KMS-11 (cell line): Measurements from ENCODE around the gene PKP3.

Experiments
- H2AFZ ChIP-seq: fragments of 200-600 bp; sonication (generic); 2 replicates; pipeline ENCODE4 v1.6.1; 2016; ENCODE audit warnings: antibody characterized with exemption, mixed run types, low read depth
- H3K27ac ChIP-seq: fragments of 200-600 bp; sonication (generic); 2 replicates; pipeline ENCODE4 v1.6.1; 2016; ENCODE audit warnings: mild to moderate bottlenecking, mixed run types
- H3K27me3 ChIP-seq: fragments of 200-600 bp; sonication (generic); 2 replicates; pipeline ENCODE4 v1.6.1; 2017; ENCODE audit warnings: mild to moderate bottlenecking, low read depth, mixed run types, moderate library complexity; ENCODE audit not compliant: insufficient read depth
- H3K36me3 ChIP-seq: fragments of 200-600 bp; sonication (generic); 2 replicates; pipeline ENCODE4 v1.6.1; 2017; ENCODE audit warnings: mild to moderate bottlenecking, mixed run types; ENCODE audit not compliant: insufficient read depth
- H3K4me1 ChIP-seq: fragments of 200-600 bp; sonication (generic); 2 replicates; pipeline ENCODE4 v1.6.1; 2016; ENCODE audit warnings: mild to moderate bottlenecking, low read depth, mixed run types; ENCODE audit not compliant: poor library complexity, severe bottlenecking
- H3K4me2 ChIP-seq: fragments of 200-600 bp; sonication (generic); 2 replicates; pipeline ENCODE4 v1.7.0; 2016; ENCODE audit warnings: mild to moderate bottlenecking, mixed run types
- H3K4me3 ChIP-seq: fragments of 200-600 bp; sonication (generic); IDR thresholded peaks from 2 replicates; pipeline ENCODE4 v1.6.1; 2017; ENCODE audit warnings: low read depth, low read length, mixed read lengths; ENCODE audit not compliant: insufficient read depth
- H3K79me2 ChIP-seq: fragments of 200-600 bp; sonication (generic); 2 replicates; pipeline ENCODE4 v1.6.1; 2016; ENCODE audit warnings: low read depth, mixed run types; ENCODE audit not compliant: insufficient read depth
- H3K9ac ChIP-seq: fragments of 200-600 bp; sonication (generic); 2 replicates; pipeline ENCODE4 v1.6.1; 2016; ENCODE audit warnings: mild to moderate bottlenecking, mixed run types
- H4K20me1 ChIP-seq: fragments of 200-600 bp; sonication (generic); 2 replicates; pipeline ENCODE4 v1.6.1; 2016; ENCODE audit warnings: mild to moderate bottlenecking, mixed run types; ENCODE audit not compliant: insufficient read depth
- CTCF ChIP-seq: fragments of 200-600 bp; sonication (generic); conservative IDR thresholded peaks from 2 replicates; pipeline ENCODE4 v1.6.1; 2017; ENCODE audit warnings: low read depth, mild to moderate bottlenecking, antibody characterized with exemption, low read length, moderate library complexity, mixed read lengths

Gene PKP3

GRCh38 chr11:368414-369335 is 25.3 kb upstream of the PKP3 start:
- Histone ChIP-seq H3K27me3 (peaks cover 80% of the 10 kb centered on the region), H3K4me3 (no peak overlapping the region), H3K27ac (no peak overlapping the region), H3K36me3 (no peaks in the 10 kb centered on the region), H3K4me1 (no peaks in the 10 kb centered on the region), H3K9ac (no peak overlapping the region), H2AFZ (no peak overlapping the region), H3K79me2 (no peaks in the 10 kb centered on the region), H4K20me1 (no peaks in the 10 kb centered on the region), H3K4me2 (no peak overlapping the region)
- TF ChIP-seq CTCF: no peak

DNA sequence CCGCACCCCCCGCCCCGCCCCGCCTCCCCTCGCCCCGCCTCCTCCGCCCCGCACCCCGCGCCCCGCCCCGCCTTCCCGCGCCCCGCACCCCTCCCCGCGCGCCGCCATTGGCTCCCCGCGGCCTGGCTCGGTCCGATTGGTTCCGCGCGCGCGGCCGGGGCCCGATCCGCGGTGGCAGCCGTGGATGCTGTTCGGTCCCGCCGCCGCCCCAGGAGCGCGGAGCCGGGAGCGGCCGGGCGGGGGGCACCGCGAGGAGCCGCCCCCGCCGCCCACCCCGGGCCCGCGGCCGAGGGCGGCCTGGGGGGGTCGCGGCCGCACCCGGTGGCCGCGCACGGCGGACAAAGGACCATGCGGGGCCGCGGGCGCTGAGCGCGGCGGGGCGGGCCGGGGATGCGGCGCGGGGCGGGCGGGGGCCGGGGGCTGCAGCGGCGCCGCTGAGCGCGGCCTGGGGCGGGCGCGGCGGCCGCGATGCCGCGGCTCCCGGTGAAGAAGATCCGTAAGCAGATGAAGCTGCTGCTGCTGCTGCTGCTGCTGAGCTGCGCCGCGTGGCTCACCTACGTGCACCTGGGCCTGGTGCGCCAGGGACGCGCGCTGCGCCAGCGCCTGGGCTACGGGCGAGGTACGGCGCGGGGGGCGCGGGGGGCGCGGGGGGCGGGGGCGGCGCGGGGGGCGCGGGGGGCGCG is 24.5 kb upstream of the PKP3 start, which contains the start of gene B4GALNT4:
TSS of gene B4GALNT4 (plus strand) at position 164 of the 683 bp plus-strand sequence. CDS start at position 469, 305 bp downstream.
- Histone ChIP-seq H3K27me3 (peaks cover 78% of the 10 kb centered on the region), H3K9ac (no peak within 1 kb of the TSS), H2AFZ (no peak within 1 kb of the TSS), H3K4me1 (no peaks in the 10 kb centered on the region), H3K4me2 (no peak within 1 kb of the TSS), H3K36me3 (no peaks in the 10 kb centered on the region), H3K4me3 (no peak within 1 kb of the TSS), H4K20me1 (no peaks in the 10 kb centered on the region), H3K79me2 (no peaks in the 10 kb centered on the region), H3K27ac (no peak within 1 kb of the TSS)
- no peak for TF ChIP-seq CTCF

- Histone ChIP-seq H3K36me3 (no peaks in the 10 kb centered on the region), H3K4me2 (no peak overlapping the region), H2AFZ (no peak overlapping the region), H3K4me3 (no peak overlapping the region), H3K4me1 (no peaks in the 10 kb centered on the region), H4K20me1 (no peaks in the 10 kb centered on the region), H3K79me2 (no peaks in the 10 kb centered on the region), H3K9ac (no peak overlapping the region), H3K27me3 (peaks cover 70% of the 10 kb centered on the region), H3K27ac (no peak overlapping the region)
- no peak for TF ChIP-seq CTCF
Measured at GRCh38 chr11:370070-370941, 23.7 kb upstream of the PKP3 start.

DNA sequence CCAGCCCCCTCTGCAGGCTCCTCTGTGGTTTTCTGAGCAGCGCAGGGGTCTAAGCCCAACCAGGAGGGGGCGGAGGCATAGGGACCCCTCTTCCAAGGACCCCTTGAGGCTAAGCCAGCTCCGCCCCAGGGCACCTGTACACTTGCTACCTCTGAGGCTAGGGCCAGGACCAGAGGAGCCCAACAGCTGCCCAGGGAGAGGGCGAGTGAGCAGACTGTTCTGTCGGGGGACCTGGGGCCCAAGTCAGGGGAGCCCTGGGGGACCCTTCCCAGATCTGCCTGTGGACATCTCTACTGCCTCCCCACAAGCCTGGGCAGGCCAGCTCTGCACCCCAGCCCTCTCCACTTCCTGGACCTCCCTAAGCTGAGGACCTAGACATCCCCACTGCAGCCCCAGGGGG is 23.0 kb upstream of the PKP3 start:
- H3K4me2 ChIP-seq: no peak overlapping the region
- H2AFZ ChIP-seq: no peak overlapping the region
- peaks cover 64% of the 10 kb centered on the region for H3K27me3 ChIP-seq
- H3K79me2 ChIP-seq: no peaks in the 10 kb centered on the region
- no peak overlapping the region for H3K4me3 ChIP-seq
- no peak for TF ChIP-seq CTCF
- H3K36me3 ChIP-seq: no peaks in the 10 kb centered on the region
- no peak overlapping the region for H3K9ac ChIP-seq
- no peaks in the 10 kb centered on the region for H4K20me1 ChIP-seq
- H3K27ac ChIP-seq: no peak overlapping the region
- no peaks in the 10 kb centered on the region for H3K4me1 ChIP-seq
